Activated gamma-delta T cell treated with Interleukin-2 at 50 U/mL for 16 hours (primary cell): ENCODE measurements around the gene SLAMF9.

Experiments used
- DNase-seq: peaks from one replicate; pipeline ENCODE4 v3.0.0-alpha.2; 2020

SLAMF9 gene

DNA sequence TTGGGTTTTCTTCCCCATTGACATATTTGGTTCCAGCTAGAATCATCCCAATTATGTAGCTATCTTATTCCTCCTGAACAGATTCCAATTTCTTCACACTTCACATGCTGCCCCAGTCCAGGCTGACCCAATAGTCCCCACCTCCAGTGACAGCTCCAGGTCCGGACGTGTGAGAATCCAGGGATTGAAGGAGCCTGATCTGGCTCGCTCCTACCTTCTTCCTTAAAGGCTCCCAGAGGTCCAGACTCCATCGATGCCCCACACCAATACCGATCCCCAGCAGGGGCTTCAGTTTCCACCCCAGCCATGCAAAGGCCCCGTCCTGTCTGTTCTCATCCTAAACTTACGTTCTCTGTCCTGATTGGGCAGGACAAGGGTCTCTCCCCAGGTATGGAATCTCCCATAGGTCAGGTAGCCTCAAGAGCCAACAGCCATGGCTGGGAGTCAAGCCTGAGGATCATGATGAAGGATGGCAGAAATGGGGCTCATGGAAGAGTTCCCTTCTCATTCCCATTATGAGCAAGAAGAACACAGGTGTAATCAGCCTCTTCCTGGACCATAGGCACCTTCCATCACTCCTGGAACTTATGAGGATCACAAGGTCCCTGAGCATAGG lies 20.4 kb upstream of the SLAMF9 start:
- DNase-seq = no peak

DNA sequence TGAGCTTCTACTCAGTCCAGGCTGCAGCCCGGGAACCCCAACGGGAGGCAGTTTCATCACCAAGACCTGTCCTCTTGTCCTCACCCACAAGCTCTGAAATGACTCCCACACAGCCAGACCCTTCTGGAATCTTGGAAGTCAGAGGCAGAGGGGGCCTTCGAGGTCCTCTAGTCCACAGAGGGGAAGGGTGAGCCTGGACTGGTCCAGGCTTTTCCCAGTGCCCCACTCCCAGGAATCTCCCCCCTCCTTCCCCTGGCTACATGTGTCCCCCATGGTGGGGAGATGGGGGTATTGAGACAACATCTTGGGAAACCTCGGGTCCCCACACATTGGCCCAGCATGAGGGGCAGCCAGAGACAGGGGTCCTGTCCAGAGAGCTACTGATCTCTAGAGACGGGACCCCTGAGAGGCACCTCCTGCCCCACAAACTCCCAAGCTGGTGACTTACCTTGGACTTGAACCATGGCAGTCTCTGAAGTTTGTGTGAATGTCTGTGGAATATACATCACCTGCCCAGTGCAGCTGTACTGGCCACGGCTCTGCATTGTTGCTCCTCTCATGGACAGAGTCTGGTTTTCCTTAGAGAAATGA lies 19.4 kb upstream of the SLAMF9 start:
- DNase-seq = no peak

DNA sequence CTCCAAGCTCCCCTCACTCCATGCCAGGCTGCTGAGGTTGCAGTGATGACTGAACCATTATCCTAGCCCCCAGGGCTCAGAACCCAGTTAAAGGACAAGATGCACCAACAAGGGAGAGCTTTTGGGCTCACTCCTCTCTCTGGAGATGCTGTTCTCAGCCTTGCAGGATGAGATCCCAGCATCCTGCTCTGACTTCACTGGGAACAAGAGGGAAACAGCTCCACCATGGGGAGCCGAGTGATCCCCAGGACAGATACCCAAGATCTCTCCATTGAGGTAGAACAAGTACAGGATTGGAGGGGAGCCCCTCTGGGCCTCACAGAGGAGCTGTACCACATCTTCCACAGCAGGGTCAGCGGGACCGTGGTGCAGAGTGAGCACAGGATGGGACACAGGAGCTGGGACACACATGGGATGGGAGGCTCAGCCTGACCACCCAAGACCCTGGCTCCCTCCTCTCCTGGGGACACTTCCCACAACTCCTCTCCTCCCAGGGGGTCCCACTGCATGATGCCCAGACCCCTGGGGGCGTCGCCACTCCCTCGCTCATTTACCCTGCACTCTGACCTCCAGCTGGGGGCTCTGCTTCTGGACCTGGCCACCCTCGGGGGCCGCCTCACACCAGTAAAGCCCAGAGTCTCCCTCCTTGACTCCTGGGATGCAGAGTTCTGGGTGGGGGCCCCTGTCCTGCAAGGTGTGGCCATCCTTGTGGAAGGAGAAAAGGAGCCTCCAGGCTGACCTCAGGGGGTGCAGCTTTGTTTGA lies 18.6 kb upstream of the SLAMF9 start:
- no peak for DNase-seq

DNA sequence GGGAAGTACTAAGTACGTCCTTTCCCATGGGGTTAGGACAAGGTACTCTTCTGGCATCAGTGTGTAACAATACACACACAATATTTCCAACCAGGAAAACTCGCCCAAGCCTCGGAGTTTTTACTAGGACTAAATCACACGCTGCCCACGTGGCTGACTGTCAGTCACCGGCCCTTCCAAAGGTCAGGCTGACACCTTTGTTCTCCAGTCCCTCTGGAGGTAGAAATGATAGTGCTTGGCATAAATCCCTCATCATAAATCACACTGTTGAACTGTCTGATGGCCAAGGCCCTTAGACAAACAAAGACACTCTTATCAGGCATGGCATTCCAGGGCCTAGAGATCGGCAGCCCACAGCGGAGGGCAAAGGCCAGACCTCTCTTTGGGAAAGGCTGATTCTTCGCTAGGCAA lies 16.9 kb upstream of the SLAMF9 start:
- no peak for DNase-seq

DNA sequence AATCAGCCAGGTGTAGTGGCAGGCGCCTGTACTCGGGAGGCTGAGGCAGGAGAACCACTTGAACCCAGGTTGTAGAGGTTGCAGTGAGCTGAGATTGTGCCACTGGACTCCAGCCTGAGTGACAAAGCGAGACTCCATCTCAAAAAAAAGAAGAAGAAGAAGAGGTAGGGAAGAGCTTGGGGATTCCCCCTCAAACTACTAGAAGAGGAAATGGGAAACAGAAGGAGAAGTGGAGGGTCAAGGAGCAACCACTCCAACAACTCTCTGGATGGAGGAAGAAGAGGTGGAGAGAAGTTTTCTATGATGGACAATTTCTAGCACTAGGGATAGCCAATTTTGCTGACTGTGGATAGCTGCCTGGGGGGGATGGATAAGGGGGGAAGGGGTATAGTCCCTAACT lies 14.9 kb upstream of the SLAMF9 start:
- DNase-seq = no peak

DNA sequence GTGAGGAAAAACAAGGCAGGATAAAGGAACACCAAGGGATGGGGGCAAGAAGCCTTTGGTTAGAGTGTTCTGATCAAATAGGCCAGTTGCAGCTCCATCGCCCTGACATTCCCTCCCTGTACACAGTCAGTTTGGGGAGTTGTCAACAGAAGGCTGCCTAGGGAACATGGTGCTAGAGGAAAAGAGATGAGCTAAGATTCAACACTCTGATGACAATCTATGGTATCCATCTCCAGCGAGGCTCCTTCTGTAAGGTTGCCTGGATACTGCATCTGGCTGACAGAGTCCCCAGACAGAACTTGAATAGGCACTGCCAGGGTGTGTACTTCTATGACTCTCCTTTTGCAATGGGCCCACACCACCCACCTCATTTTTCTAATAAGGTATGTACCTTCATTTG lies 11.2 kb upstream of the SLAMF9 start:
- no peak for DNase-seq

DNA sequence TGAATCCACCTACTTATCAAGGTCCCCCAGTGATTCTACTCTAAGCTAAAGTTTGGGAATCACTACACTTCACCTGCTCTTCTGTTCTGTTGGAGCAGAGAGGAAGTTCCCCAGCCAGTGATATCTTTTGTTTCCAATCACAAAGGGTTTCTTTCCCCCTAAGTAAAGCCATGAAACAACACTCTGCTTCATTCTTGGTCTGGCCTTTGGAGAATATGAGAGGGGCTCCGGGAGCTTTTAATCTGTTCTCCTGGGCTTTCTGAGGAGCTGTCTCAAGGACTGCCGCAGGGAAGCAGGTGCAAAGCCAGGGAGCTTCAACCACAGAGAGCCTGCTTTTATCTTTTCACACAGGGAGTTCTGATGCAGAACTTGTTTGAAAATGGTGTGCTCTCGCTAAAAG lies 10.1 kb upstream of the SLAMF9 start:
- no peak for DNase-seq

DNA sequence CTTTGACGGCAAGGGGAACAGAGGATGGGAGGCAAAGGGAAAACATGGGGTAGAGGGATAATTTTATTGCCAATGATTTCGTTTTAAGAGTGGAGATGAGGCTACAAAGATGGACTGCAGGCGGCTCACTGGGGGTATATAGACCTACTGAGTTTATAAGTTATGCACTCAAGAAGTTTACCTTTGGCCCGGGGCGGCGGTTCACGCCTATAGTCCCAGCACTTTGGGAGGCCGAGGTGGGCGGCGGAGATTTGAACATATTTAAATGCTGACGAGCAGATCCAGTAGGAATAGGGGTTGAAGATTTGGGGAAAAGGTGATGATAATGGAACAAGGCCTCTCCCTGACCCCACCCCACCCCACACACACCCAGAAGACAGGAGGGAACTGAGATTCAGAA lies 8.1 kb upstream of the SLAMF9 start:
- DNase-seq = no peak

DNA sequence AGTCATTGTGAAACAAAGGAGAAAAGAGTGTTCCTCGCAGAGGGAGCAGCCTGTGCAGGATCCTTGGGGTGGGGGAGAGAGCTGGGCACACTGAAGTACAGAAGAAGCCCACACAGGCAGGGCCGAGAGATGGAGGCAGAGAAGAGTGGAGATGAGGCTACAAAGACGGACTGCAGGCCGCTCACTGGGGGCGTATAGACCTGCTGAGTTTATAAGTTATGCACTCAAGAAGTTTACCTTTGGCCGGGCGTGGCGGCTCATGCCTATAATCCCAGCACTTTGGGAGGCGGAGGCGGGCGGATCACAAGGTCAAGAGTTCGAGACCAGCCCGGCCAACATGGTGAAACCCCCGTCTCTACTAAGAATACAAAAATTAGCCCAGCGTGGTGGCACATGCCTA lies 7.6 kb upstream of the SLAMF9 start:
- DNase-seq = no peak

DNA sequence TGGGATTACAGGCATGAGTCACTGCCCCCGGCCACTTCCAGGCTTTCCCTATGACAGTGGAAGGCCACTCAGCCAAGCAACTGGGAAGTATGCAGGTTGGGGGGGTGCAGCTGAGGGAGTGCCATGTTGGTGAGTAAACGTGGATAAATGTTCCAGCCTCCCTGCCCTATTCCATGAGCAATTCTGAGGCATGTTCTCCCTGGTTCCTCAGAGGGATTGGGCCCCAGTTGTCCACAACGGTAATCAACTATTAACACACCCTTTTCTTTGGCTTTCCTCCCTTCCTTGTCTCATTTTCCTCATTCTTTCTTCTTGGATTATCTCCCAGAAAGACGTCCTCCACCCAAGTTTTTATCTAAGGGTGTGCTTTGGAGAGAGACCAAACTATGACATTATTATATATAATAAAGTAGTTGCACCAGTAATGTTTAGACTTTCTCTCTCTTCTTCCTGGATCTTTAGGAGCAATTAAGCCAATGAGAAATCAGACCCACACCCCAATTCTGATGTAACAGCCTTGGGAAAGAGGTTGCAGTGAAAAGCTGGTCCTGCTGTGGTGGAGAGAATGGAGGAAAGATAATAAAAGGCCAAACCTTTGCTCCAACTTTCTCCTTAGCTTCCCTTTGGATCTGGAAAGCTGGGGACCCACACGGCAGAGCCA lies 6.8 kb upstream of the SLAMF9 start:
- no peak for DNase-seq

DNA sequence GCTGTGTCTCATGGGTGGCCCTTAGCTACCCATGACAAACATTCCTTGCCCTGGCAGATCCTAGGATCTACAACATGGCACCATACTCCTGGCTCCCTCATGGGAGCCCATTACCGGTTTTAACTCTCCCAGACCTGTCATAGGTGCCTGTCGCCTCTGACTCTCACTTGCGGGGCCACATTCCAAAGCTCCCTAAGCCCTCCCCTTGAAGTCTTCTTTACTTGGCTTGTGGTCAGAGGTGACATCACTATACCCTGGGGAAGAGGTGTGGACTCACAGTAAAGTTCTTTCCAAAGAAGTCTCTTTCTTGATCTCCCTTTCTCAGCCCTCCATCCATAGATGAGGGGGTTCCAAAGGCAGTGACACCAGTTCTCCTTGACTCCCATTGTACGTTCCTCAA lies 5.4 kb upstream of the SLAMF9 start:
- no peak for DNase-seq

DNA sequence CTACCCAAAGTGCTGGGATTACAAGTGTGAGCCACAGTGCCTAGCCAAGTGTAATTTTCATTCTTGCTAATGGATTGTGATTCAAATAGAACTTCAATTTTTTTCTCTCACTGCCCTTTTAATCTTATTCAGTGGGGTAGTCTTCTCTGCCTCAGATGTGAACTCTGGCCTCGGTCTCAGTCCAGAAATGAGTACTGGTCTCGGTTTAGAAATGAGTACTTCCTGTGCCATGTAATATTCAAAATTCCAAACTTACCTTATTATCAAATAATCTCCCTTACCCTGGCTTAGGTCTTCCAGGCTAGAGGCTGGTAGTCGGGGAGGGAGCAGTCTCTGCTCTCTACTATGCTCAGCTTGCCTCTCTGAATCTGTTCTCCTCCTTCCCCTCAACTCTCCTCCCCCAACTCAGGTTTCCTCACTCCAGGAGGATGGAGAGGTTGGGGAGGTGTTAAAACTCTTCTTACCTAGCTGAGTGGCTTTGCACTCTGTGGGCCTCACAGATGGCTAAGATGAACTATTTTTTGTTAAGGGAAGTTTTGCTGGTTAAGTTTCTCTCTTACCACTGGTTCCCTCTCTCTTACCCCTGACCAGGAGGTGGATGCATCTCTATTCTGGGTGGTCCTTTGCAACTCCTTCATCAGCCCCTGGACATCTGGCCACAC lies 4.8 kb upstream of the SLAMF9 start:
- no peak for DNase-seq

DNA sequence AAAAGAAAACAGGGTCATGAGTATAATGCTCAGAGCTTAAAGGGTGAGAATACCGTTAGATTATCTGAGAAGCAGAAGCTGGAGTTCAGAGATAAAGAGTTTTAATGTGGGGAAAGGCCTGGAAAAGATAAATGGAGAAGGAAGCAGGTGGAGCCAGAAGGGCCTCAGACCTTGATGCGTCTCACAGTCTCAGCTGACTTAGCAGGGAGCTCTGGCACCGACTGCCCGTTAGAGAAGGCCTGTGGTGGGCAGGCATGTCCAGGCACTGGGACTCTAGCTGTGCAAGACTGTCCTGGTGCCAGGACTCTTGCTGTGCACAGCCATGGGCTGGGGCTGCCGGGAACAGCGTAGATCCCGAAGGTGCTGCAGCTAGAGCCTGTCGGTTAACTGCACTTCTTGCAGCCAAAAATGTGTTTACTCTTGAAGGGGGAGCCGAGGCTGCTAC lies 3.8 kb upstream of the SLAMF9 start:
- DNase-seq = no peak

DNA sequence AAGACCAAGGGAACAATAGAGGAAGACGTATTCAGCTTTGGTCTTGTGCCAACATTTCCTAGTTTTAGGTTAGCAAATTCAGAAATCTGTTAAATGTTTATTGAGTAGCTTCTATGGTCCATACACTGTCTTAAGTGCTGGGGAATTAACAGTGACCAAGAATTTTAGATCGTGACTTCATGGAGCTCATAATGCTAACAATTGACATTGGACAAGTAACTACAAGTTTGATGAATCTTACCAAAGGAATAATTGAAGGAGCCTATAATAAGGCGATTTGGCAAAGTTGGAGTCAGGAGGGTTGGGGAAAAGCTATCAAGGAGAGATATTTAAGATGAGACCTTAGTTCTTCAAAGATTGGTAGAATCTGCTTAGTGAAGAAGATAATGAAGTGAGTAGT lies 1.4 kb upstream of the SLAMF9 start:
- DNase-seq = no peak

DNA sequence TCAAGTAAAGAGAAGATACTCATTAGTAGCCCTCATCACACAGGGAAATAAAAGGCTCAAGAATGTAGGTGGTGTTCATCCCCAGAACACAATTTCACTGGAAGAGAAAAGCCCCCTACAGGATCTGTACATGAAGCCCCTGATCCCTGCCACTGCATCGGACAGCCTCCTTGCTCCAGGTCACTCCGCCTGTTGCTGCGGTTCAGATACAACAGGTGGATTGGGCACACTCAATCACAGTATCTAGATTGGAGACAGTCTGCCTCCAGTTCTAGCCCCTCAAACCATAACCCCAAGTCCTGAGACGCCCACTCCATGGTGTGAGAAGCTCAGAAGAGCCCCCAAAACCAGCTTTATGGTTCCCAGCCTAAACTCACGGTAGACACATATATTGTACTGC lies 1.1 kb downstream of the SLAMF9 start:
- no peak for DNase-seq

DNA sequence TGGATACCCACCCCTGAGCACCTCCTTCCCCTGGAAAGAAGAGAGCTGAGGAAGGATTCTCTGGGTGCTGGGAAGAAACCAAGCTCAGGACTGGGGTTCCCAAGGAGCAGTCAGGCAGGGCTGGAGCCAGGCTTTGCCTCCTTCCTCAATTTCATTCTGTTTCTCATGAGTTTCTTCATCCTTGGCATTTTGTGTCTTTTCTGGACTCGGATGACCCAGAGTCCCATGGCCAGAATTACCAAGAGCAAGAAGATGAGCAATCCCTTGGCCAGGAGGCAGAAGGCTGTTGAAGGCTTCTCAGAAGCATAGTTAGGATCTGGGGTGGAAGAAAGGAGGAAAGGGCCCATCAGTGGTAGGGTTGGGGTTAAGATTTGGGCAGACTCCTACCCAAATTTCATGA lies 2.5 kb downstream of the SLAMF9 start:
- DNase-seq = no peak

DNA sequence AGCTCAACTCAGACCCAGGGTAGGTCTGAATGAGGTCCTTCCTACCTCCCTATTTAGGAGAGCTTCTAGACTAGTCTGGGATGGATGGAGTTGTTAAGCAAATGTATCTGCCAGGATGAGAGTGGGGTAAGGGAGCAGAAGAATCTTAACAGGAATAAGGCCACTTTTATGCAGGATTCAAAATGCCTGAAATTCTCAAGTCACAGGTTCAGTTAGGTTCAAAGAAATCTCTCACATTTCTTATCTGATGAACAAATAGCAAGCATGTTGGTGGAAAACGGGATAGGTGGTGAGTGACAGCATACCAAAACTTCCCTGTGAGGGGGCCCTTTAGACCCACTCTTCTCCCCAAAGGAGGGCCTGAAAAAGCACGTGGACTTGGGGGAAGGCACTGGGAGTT lies 3.0 kb downstream of the SLAMF9 start:
- DNase-seq = no peak

DNA sequence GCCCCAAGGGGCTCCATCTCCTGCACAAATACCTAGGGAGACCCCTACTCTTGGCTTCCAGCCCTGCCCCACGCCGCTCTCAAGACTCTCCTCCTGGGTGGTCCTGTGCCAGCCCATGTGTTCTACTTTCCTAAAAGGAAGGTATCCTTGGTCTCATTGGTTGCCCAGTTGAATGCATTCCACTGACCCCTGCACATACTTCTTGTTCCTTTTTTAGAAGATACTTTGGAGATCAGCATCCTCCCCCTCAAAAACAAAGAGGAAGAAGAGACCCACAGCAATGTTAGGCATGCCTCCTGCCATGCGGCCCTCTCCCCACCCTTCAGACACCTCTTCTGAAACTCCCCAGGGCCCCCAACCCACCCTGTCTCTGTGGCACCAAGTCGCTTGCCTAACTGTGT lies 4.1 kb downstream of the SLAMF9 start:
- DNase-seq = no peak

DNA sequence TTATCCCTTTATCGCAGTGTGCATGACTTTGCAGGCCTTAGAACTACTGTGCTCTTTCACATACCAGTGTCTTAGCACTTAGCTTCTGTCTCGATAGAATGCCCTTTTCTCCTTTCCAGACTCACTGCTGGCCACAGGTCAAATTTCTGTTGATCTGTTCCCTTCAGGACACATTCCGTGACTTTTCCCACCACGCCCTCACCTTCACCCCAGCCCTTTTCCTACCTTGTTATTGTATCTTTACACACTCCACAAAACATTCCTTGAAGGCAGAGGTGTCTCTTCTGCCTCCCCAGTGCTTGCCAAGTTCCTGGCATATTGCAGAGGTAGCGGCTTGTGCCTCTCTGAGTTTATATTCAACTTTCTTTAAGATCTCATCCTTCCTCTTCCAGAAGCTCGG lies 4.9 kb downstream of the SLAMF9 start:
- no peak for DNase-seq

DNA sequence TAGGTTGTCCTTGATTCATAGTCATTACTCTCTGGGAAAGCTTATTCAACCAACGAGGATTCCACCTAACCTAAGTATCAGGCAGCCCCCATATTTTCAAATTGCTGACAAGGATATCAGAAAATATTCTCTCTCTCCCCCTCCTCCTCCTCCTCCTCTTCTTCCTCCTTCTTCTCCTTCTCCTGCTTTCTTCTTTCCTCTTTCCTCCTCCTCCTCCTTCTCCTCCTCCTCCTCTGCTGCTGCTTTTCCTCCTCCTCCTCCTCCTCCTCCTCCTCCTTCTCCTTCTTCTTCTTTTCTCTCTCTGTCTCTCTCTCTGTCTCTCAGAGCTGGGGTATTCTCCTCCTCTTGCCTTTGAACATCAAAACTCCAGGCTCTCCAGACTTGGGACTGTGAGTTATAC lies 6.1 kb downstream of the SLAMF9 start:
- DNase-seq = no peak

DNA sequence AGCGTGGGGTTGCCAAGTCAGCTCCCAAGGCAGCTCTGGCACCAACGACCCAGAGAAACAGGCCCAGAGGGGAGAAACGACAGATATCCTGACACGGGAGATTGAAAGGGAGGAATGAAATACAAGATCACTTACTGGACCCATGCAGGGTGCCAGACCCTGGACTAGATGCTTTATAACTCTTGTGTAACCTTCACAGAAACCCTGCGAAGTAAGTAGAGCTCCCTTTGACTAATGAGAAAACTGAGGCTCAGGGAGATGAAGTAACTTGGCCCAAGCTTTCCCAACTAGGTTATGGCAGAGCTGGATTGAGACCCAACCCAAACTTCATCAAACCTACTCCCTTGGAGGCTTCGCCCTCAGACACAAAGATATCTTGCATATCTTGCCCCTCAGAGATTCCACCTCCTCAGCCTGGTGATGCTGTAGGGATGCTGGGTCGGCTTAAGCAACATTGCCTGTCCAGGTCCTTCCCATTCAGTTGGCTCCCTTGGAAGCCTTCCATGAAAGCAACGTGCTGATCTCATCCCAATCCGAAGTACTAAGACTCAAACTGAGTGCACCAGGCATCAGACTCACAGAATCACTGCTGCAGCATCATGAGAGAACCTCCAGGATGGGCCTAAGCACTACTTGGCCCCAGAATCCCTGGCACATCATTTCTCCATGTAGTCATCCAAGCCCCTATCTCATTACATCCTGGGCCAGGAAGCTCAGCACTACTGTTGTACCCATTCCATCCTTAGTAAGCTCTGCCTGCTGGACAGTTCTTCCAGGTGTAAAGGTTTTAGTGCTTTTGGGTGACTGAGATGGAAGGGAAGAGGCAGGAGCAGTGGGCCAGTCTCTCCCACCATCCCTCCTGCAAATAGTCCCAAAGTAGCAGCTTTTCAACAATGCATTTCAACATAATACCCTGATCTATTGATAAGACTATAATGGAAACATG lies 7.5 kb downstream of the SLAMF9 start:
- no peak for DNase-seq
